Stomach (tissue), 9 donors: ENCODE results near the gene AK9. TPM values are rescaled to one million over a fixed set of nuclear protein-coding genes. Genes with fewer than 3 reads are reported as not detected.

Source experiments
- DNase-seq, 2 donors: peaks; one replicate each; pipeline versions ENCODE4 v3.0.0 to v3.0.0-alpha.2; 2013 to 2019
- H3K27ac ChIP-seq, 5 donors: fragments of 200-600 bp in 4 of 5; sonication (generic) in 4 of 5; one replicate each; pipeline ENCODE4 v1.5.1; 2013 to 2019; ENCODE audit warnings: mild to moderate bottlenecking in 1 of 5, moderate library complexity in 1 of 5
- H3K27me3 ChIP-seq, 3 donors: fragments of 200-600 bp; sonication (generic); one replicate each; pipeline ENCODE4 v1.5.1; 2017 to 2019; ENCODE audit warnings: mixed run types in 1 of 3
- H3K36me3 ChIP-seq, 4 donors: fragments of 200-600 bp; sonication (generic); 1 replicate in 3 of 4; 2 replicates in 1 of 4; pipeline ENCODE4 v1.5.1; 2016 to 2019
- H3K4me1 ChIP-seq, 4 donors: fragments of 200-600 bp; sonication (generic); one replicate each; pipeline ENCODE4 v1.5.1; 2016 to 2019
- H3K4me3 ChIP-seq, 4 donors: fragments of 200-600 bp; sonication (generic) in 3 of 4; one replicate each; pipeline ENCODE4 v1.5.1; 2016 to 2019; ENCODE audit warnings: mild to moderate bottlenecking in 1 of 4
- H3K9me3 ChIP-seq, 4 donors: fragments of 200-600 bp; sonication (generic); one replicate each; pipeline ENCODE4 v1.5.1; 2016 to 2019
- EP300 ChIP-seq: sonication (generic); formaldehyde crosslinking; IDR thresholded peaks from one replicate; pipeline ENCODE4 v1.6.1; 2017; ENCODE audit warnings: antibody characterized with exemption
- POLR2A ChIP-seq, 4 donors: fragments of 450-650 bp; IDR thresholded peaks; one replicate each; pipeline ENCODE4 v1.6.1; 2016; ENCODE audit warnings: antibody characterized with exemption in 4 of 4, control low read depth in 2 of 4, mild to moderate bottlenecking in 1 of 4, moderate library complexity in 1 of 4
- POLR2AphosphoS5 ChIP-seq, 3 donors: sonication (generic); formaldehyde crosslinking; IDR thresholded peaks; one replicate each; pipeline ENCODE4 v1.6.1; 2016; ENCODE audit warnings: antibody characterized with exemption in 3 of 3
- WGBS, 5 donors: extraction: QIAGEN DNeasy Blood & Tissue Kit in 3 of 5; methylation state at CpG; one replicate each; pipeline versions ENCODE4 v1.1.5 to v1.1.7; 2013 to 2018; 5-methylcytosine and 5-hydroxymethylcytosine counted together
- intact Hi-C: fragments of 100-400 bp; cut with DNase I; formaldehyde crosslinking; loops from one replicate; pipeline ENCODE4 v1.15.1; 2023; ENCODE audit warnings: low total_unique reads
- polyA plus RNA-seq, 3 donors: library from polyadenylated mRNA; stranded (reverse); fragments of 200-250 nt; gene quantifications; one replicate each; pipeline ENCODE4 v1.2.3, GENCODE V29; 2013
- total RNA-seq, 5 donors: library from RNA; depleted of rRNA; stranded (reverse); fragments of >200 nt; gene quantifications; one replicate each; pipeline versions ENCODE4 v1.1.0 to v1.2.3, GENCODE V29; 2014 to 2016
- TF ChIP-seq, protein P1 (sequence below), 7 experiments: fragments of 450-650 bp in 4 of 7; fragments of 200-600 bp in 3 of 7; sonication (generic) in 3 of 7; IDR thresholded peaks; one replicate each; pipeline ENCODE4 v1.5.1; 2016 to 2019; ENCODE audit warnings: antibody characterized with exemption in 7 of 7, control low read depth in 2 of 7, mild to moderate bottlenecking in 1 of 7
- donor health status: healthy with polysubstance abuse.
- donor health status: Bipolar disorder and iron deficiency.
- donor health status: healthy.

Gene AK9
- total and polyA plus RNA-seq, 8 donors = 3.8 to 20.3 (median 9.1) TPM

- no peak overlapping the region for H3K4me3 ChIP-seq
- no peaks in the 10 kb centered on the region for H3K36me3 ChIP-seq
- no peaks in the 10 kb centered on the region for H3K27me3 ChIP-seq
- no peak for DNase-seq
- TF ChIP-seq EP300 (no peak), POLR2AphosphoS5 (IDR thresholded peaks at IDR 0.05) (no peak), POLR2A (IDR thresholded peaks at IDR 0.05) (no peak)
- TF ChIP-seq, protein P1, sequence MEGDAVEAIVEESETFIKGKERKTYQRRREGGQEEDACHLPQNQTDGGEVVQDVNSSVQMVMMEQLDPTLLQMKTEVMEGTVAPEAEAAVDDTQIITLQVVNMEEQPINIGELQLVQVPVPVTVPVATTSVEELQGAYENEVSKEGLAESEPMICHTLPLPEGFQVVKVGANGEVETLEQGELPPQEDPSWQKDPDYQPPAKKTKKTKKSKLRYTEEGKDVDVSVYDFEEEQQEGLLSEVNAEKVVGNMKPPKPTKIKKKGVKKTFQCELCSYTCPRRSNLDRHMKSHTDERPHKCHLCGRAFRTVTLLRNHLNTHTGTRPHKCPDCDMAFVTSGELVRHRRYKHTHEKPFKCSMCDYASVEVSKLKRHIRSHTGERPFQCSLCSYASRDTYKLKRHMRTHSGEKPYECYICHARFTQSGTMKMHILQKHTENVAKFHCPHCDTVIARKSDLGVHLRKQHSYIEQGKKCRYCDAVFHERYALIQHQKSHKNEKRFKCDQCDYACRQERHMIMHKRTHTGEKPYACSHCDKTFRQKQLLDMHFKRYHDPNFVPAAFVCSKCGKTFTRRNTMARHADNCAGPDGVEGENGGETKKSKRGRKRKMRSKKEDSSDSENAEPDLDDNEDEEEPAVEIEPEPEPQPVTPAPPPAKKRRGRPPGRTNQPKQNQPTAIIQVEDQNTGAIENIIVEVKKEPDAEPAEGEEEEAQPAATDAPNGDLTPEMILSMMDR (IDR thresholded peaks at IDR 0.05) = no peak
- no peaks in the 10 kb centered on the region for H3K9me3 ChIP-seq
- no peaks in the 10 kb centered on the region for H3K4me1 ChIP-seq
- H3K27ac ChIP-seq = no peak overlapping the region
- intact Hi-C loops = no loop called here
- 71 to 87% (median 76%) methylated on average over 2 of the region's 2 CpGs for WGBS, 5 donors
Observed at GRCh38 chr6:109498936-109499335, 192.1 kb downstream of the AK9 start.

GRCh38 chr6:109498052-109498451 lies 192.9 kb downstream of the AK9 start:
- no peaks in the 10 kb centered on the region for H3K4me1 ChIP-seq
- DNase-seq = no peak
- no peak overlapping the region for H3K4me3 ChIP-seq
- intact Hi-C loops = no loop called here
- no peak overlapping the region for H3K27ac ChIP-seq
- no peaks in the 10 kb centered on the region for H3K27me3 ChIP-seq
- H3K9me3 ChIP-seq = no peaks in the 10 kb centered on the region
- no peaks in the 10 kb centered on the region for H3K36me3 ChIP-seq
- TF ChIP-seq POLR2A (IDR thresholded peaks at IDR 0.05) = no peak
- no peak for TF ChIP-seq POLR2AphosphoS5 (IDR thresholded peaks at IDR 0.05)
- no peak for TF ChIP-seq EP300
- TF ChIP-seq, protein P1 (IDR thresholded peaks at IDR 0.05) = no peak
- WGBS, 5 donors = 79 to 86% (median 82%) methylated on average over 4 of the region's 4 CpGs

GRCh38 chr6:109496036-109496772 lies 194.8 kb downstream of the AK9 start:
- TF ChIP-seq EP300 (no peak), POLR2A (IDR thresholded peaks at IDR 0.05) (no peak), POLR2AphosphoS5 (IDR thresholded peaks at IDR 0.05) (no peak)
- TF ChIP-seq, protein P1 (IDR thresholded peaks at IDR 0.05) = no peak
- Histone ChIP-seq H3K4me3 (no peak overlapping the region), H3K27me3 (no peaks in the 10 kb centered on the region), H3K36me3 (no peaks in the 10 kb centered on the region), H3K27ac (no peak overlapping the region), H3K9me3 (no peaks in the 10 kb centered on the region), H3K4me1 (no peaks in the 10 kb centered on the region)
- no peak for DNase-seq
- intact Hi-C loops = no loop called here
- WGBS, 5 donors = 77 to 83% (median 82%) methylated on average over 9 of the region's 9 CpGs

GRCh38 chr6:109493865-109494264 lies 197.1 kb downstream of the AK9 start:
- 79 to 94% (median 89%) methylated on average over 1 of the region's 1 CpG for WGBS, 5 donors

More at GRCh38 chr6:109493865-109494264, 197.1 kb downstream of the AK9 start:
- Histone ChIP-seq H3K36me3 (no peaks in the 10 kb centered on the region), H3K4me1 (no peaks in the 10 kb centered on the region), H3K27me3 (no peaks in the 10 kb centered on the region), H3K9me3 (no peaks in the 10 kb centered on the region), H3K27ac (no peak overlapping the region), H3K4me3 (no peak overlapping the region)
- TF ChIP-seq POLR2A (IDR thresholded peaks at IDR 0.05) (no peak), POLR2AphosphoS5 (IDR thresholded peaks at IDR 0.05) (no peak), EP300 (no peak)
- TF ChIP-seq, protein P1 (IDR thresholded peaks at IDR 0.05) = no peak
- intact Hi-C loops = no loop called here
- no peak for DNase-seq
